ENCODE results near the gene KCNQ1. TPM values are rescaled to one million over a fixed set of nuclear protein-coding genes. Genes with fewer than 3 reads are reported as not detected.

KCNQ1 gene
- total RNA-seq, 5 donors from 2014 or later (not counting 1 experiment from before 2014, with no cell fraction given), result 20.9 to 32.9 (median 24.0) TPM

DNA sequence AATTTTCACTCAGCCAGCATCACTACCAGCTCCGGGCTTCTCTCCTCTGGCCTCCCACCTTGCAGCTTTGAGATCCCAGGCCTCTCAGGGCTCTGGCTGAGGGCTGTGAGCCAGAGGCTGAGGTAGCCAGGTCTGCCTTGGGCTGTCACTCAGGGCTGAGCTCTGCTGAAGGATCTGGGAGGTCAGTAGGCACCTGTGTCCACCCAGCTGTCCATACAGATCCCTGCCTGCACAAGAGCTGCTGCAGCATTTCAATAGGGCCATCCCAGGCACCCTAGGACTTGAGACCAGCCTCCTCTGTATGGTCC is 242.4 kb downstream of the KCNQ1 start:
- Histone ChIP-seq H3K9me3 (no peaks in the 10 kb centered on the region), H3K4me3 (ENCODE audit: control insufficient read depth in 1 of 2, extremely low read depth in 1 of 2, low read length in 1 of 2) (no peak overlapping the region), H3K27ac (ENCODE audit: low read length) (no peak overlapping the region), H3K27me3 (replicated peaks in 1 of 2; ENCODE audit: control insufficient read depth in 2 of 2, extremely low read depth in 1 of 2, insufficient read depth in 2 of 2, low read length in 1 of 2) (no peaks in the 10 kb centered on the region), H3K4me1 (ENCODE audit: control insufficient read depth in 1 of 2, extremely low read depth in 1 of 2, insufficient read depth in 2 of 2, low read length in 2 of 2) (no peaks in the 10 kb centered on the region), H3K36me3 (ENCODE audit: control insufficient read depth in 2 of 2, extremely low read depth in 1 of 2, insufficient read depth in 1 of 2, low read length in 1 of 2) (peaks cover 0 to 8% of the 10 kb centered on the region in 2 donors)
- no peak for ATAC-seq (replicated peaks in 1 of 4)
- no peak overlapping the region for H3K27ac Mint-ChIP-seq
- H3K36me3 Mint-ChIP-seq, result peaks cover 6% of the 10 kb centered on the region
- DNase-seq, result no peak
- H3K27me3 Mint-ChIP-seq, result no peaks in the 10 kb centered on the region
- POLR2A ChIA-PET, result no interaction called here
- 100% methylated on average over 1 of the region's 1 CpG for WGBS (ENCODE audit: insufficient coverage)
- no peaks in the 10 kb centered on the region for H3K9me3 Mint-ChIP-seq
- CTCF ChIA-PET, result no interaction called here
- H3K4me1 Mint-ChIP-seq, result peaks cover 0 to 6% (median 4%) of the 10 kb centered on the region in 3 donors
- no peak overlapping the region for H3K4me3 Mint-ChIP-seq

GRCh38 chr11:2687782-2688191 is 243.0 kb downstream of the KCNQ1 start:
- H3K27ac Mint-ChIP-seq, result no peak overlapping the region
- H3K9me3 Mint-ChIP-seq, result no peaks in the 10 kb centered on the region
- H3K4me1 ChIP-seq (ENCODE audit: control insufficient read depth in 1 of 2, extremely low read depth in 1 of 2, insufficient read depth in 2 of 2, low read length in 2 of 2), result no peaks in the 10 kb centered on the region
- no peak for ATAC-seq (replicated peaks in 1 of 4)
- H3K36me3 Mint-ChIP-seq, result peaks cover 6% of the 10 kb centered on the region
- no peak overlapping the region for H3K4me3 Mint-ChIP-seq
- no peak overlapping the region for H3K4me3 ChIP-seq (ENCODE audit: control insufficient read depth in 1 of 2, extremely low read depth in 1 of 2, low read length in 1 of 2)
- H3K27me3 ChIP-seq (replicated peaks in 1 of 2; ENCODE audit: control insufficient read depth in 2 of 2, extremely low read depth in 1 of 2, insufficient read depth in 2 of 2, low read length in 1 of 2), result no peaks in the 10 kb centered on the region
- no peaks in the 10 kb centered on the region for H3K27me3 Mint-ChIP-seq
- POLR2A ChIA-PET, result no interaction called here
- H3K27ac ChIP-seq (ENCODE audit: low read length), result no peak overlapping the region
- WGBS (ENCODE audit: insufficient coverage), result 78% methylated on average over 5 of the region's 7 CpGs
- H3K36me3 ChIP-seq (ENCODE audit: control insufficient read depth in 2 of 2, extremely low read depth in 1 of 2, insufficient read depth in 1 of 2, low read length in 1 of 2), result peaks cover 0 to 8% of the 10 kb centered on the region in 2 donors
- CTCF ChIA-PET, result no interaction called here
- no peak for DNase-seq
- no peaks in the 10 kb centered on the region for H3K9me3 ChIP-seq
- H3K4me1 Mint-ChIP-seq, result peaks cover 0 to 6% (median 4%) of the 10 kb centered on the region in 3 donors

GRCh38 chr11:2688381-2689231 is 243.8 kb downstream of the KCNQ1 start:
- H3K27ac Mint-ChIP-seq, result no peak overlapping the region
- Histone ChIP-seq H3K36me3 (ENCODE audit: control insufficient read depth in 2 of 2, extremely low read depth in 1 of 2, insufficient read depth in 1 of 2, low read length in 1 of 2) (peaks cover 0 to 8% of the 10 kb centered on the region in 2 donors), H3K9me3 (no peaks in the 10 kb centered on the region), H3K27me3 (replicated peaks in 1 of 2; ENCODE audit: control insufficient read depth in 2 of 2, extremely low read depth in 1 of 2, insufficient read depth in 2 of 2, low read length in 1 of 2) (no peaks in the 10 kb centered on the region), H3K4me3 (ENCODE audit: control insufficient read depth in 1 of 2, extremely low read depth in 1 of 2, low read length in 1 of 2) (no peak overlapping the region), H3K4me1 (ENCODE audit: control insufficient read depth in 1 of 2, extremely low read depth in 1 of 2, insufficient read depth in 2 of 2, low read length in 2 of 2) (no peaks in the 10 kb centered on the region), H3K27ac (ENCODE audit: low read length) (no peak overlapping the region)
- peaks cover 6% of the 10 kb centered on the region for H3K36me3 Mint-ChIP-seq
- WGBS (ENCODE audit: insufficient coverage), result 89% methylated on average over 4 of the region's 6 CpGs
- no peaks in the 10 kb centered on the region for H3K9me3 Mint-ChIP-seq
- ATAC-seq (replicated peaks in 1 of 4) (no peak), DNase-seq (no peak)
- ChIA-PET CTCF (no interaction called here), POLR2A (no interaction called here)
- no peak overlapping the region for H3K4me3 Mint-ChIP-seq
- peaks cover 0 to 6% (median 4%) of the 10 kb centered on the region in 3 donors for H3K4me1 Mint-ChIP-seq
- no peaks in the 10 kb centered on the region for H3K27me3 Mint-ChIP-seq

DNA sequence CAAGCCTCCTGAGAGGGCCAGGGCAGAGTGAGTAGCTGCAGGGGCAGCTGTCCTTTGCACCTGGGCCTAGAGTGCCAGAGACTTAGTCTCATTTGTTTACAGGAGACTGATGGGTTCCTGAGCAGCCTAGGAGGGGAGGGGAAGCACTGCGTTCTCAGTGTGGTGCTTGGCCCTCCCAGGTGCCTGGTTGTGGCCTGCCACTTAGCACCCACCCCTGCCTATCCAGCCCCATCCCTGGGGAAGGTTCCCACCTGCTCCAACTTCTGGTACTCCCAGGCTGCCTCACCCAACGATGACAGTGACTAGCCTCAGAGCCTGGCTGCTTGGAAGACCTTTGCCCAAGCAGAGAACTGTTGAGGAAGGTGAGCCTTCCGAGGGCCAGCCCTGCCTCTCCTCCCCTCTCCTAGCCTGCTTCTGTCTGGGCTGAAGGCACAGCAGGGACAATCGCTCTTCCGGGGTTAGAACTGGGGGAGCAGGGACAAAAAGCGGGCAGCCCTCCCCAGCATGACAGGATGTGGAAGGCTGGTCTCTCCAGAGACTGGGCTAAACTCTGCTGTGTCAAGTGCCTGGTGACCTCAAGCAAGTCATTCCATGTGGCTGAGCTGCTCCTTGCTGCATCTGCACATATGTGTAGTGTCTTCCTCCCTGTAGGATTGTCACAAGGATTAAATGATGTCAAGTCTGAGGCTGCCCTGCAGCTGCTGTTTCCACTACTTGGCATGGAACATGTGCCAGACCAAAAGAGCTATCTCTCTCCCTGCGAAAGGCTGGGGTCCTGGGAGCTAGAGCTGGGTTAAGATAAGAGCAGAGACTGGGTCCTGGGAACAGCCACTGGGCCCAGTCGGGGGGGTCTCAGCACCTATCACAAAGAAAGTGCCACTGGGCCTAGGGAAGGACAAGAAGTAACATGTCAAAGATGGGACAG is 245.1 kb downstream of the KCNQ1 start:
- H3K36me3 ChIP-seq (ENCODE audit: control insufficient read depth in 2 of 2, extremely low read depth in 1 of 2, insufficient read depth in 1 of 2, low read length in 1 of 2), result peaks cover 0 to 8% of the 10 kb centered on the region in 2 donors
- ATAC-seq (replicated peaks in 1 of 4) (no peak), DNase-seq (no peak)
- no peaks in the 10 kb centered on the region for H3K9me3 ChIP-seq
- H3K4me1 Mint-ChIP-seq, result peaks cover 0 to 6% (median 6%) of the 10 kb centered on the region in 3 donors
- no peak overlapping the region for H3K4me3 ChIP-seq (ENCODE audit: control insufficient read depth in 1 of 2, extremely low read depth in 1 of 2, low read length in 1 of 2)
- no peaks in the 10 kb centered on the region for H3K27me3 Mint-ChIP-seq
- CTCF ChIA-PET, result no interaction called here
- H3K4me3 Mint-ChIP-seq, result no peak overlapping the region
- H3K4me1 ChIP-seq (ENCODE audit: control insufficient read depth in 1 of 2, extremely low read depth in 1 of 2, insufficient read depth in 2 of 2, low read length in 2 of 2), result no peaks in the 10 kb centered on the region
- POLR2A ChIA-PET, result interaction anchor here in 1 of 2 donors (0.6 kb wide), 1 partner anchor 34 kb away, joined by 4 read pairs; no protein-coding TSS in a partner anchor
- no peak overlapping the region for H3K27ac Mint-ChIP-seq
- 92% methylated on average over 6 of the region's 8 CpGs for WGBS (ENCODE audit: insufficient coverage)
- H3K36me3 Mint-ChIP-seq, result peaks cover 6% of the 10 kb centered on the region
- no peaks in the 10 kb centered on the region for H3K27me3 ChIP-seq (replicated peaks in 1 of 2; ENCODE audit: control insufficient read depth in 2 of 2, extremely low read depth in 1 of 2, insufficient read depth in 2 of 2, low read length in 1 of 2)
- no peak overlapping the region for H3K27ac ChIP-seq (ENCODE audit: low read length)
- H3K9me3 Mint-ChIP-seq, result no peaks in the 10 kb centered on the region

DNA sequence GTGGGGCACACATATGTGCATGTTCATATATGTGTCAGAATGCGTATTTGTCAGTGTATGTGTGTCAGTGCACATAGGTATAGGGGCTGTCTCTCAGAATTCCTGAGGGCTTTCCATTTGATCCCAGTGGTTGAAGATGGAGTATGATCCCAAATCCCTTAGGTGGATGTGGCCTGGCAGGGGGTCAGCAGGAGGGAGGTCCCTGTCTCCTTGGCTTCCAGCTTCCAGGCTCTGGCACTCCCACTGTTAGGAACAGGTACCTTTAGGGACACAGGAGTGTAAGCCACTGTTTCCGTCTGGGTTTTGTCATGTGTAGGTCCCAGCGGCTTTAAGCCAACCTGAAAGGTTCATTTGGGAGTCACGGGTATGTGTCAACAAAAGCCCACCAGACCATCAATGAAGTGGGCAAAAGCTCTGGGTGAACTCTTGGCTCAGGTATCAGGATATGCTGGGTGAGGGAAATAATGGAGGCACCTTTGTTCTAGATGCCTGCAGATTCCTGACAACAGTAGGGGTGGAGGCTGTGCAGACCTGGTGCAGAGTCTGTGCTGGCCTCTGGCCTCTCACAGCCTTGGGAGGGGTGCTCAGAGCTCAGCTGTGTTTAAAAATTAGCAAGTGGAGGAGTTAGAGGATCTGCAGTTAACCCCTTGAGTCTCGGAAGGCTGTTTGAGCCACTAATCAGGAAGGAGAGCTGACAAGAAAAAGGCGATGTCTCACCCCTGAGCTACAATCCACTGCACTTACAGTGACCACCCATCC is 246.0 kb downstream of the KCNQ1 start:
- Mint-ChIP-seq H3K27ac (no peak overlapping the region), H3K4me3 (no peak overlapping the region), H3K36me3 (peaks cover 4% of the 10 kb centered on the region), H3K4me1 (peaks cover 0 to 6% (median 6%) of the 10 kb centered on the region in 3 donors), H3K9me3 (no peaks in the 10 kb centered on the region), H3K27me3 (no peaks in the 10 kb centered on the region)
- DNase-seq (no peak), ATAC-seq (replicated peaks in 1 of 4) (no peak)
- Histone ChIP-seq H3K4me1 (ENCODE audit: control insufficient read depth in 1 of 2, extremely low read depth in 1 of 2, insufficient read depth in 2 of 2, low read length in 2 of 2) (no peaks in the 10 kb centered on the region), H3K4me3 (ENCODE audit: control insufficient read depth in 1 of 2, extremely low read depth in 1 of 2, low read length in 1 of 2) (no peak overlapping the region), H3K27me3 (replicated peaks in 1 of 2; ENCODE audit: control insufficient read depth in 2 of 2, extremely low read depth in 1 of 2, insufficient read depth in 2 of 2, low read length in 1 of 2) (no peaks in the 10 kb centered on the region), H3K36me3 (ENCODE audit: control insufficient read depth in 2 of 2, extremely low read depth in 1 of 2, insufficient read depth in 1 of 2, low read length in 1 of 2) (peaks cover 0 to 8% of the 10 kb centered on the region in 2 donors), H3K9me3 (no peaks in the 10 kb centered on the region), H3K27ac (ENCODE audit: low read length) (no peak overlapping the region)
- 92% methylated on average over 4 of the region's 6 CpGs for WGBS (ENCODE audit: insufficient coverage)
- POLR2A ChIA-PET, result no interaction called here
- CTCF ChIA-PET, result no interaction called here

DNA sequence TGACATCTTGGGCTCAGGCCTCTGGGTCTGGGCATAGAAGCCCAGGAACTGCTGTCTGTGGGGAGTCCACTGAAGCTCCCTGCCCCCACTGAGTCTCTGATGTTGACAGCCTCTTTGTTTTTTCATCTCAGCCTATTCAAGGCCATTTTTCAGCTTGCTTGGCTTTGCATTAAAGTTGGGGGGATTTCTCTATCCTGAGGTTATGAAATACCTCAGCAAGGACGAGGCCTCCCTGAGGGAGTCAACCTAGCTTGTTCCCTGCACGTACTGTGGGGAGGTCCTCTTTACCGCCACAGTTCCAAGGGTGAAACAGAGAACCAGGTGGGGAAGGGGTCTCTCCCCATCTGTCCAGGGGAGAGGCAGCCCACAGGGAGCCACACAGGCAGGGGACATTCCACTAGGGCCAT is 246.6 kb downstream of the KCNQ1 start:
- ATAC-seq (replicated peaks in 1 of 4) (no peak), DNase-seq (no peak)
- peaks cover 6% of the 10 kb centered on the region for H3K36me3 Mint-ChIP-seq
- Histone ChIP-seq H3K4me1 (ENCODE audit: control insufficient read depth in 1 of 2, extremely low read depth in 1 of 2, insufficient read depth in 2 of 2, low read length in 2 of 2) (no peaks in the 10 kb centered on the region), H3K36me3 (ENCODE audit: control insufficient read depth in 2 of 2, extremely low read depth in 1 of 2, insufficient read depth in 1 of 2, low read length in 1 of 2) (peaks cover 0 to 8% of the 10 kb centered on the region in 2 donors), H3K27ac (ENCODE audit: low read length) (no peak overlapping the region), H3K27me3 (replicated peaks in 1 of 2; ENCODE audit: control insufficient read depth in 2 of 2, extremely low read depth in 1 of 2, insufficient read depth in 2 of 2, low read length in 1 of 2) (no peaks in the 10 kb centered on the region), H3K4me3 (ENCODE audit: control insufficient read depth in 1 of 2, extremely low read depth in 1 of 2, low read length in 1 of 2) (no peak overlapping the region), H3K9me3 (no peaks in the 10 kb centered on the region)
- no peak overlapping the region for H3K27ac Mint-ChIP-seq
- POLR2A ChIA-PET, result no interaction called here
- H3K27me3 Mint-ChIP-seq, result no peaks in the 10 kb centered on the region
- no CpG with 5 or more reads among the region's 3 CpGs for WGBS (ENCODE audit: insufficient coverage)
- H3K4me3 Mint-ChIP-seq, result no peak overlapping the region
- CTCF ChIA-PET, result no interaction called here
- no peaks in the 10 kb centered on the region for H3K9me3 Mint-ChIP-seq
- H3K4me1 Mint-ChIP-seq, result peaks cover 0 to 6% (median 6%) of the 10 kb centered on the region in 3 donors

All from T-cell (primary cell).